GM23338 (cell line): ENCODE data around the gene PDZK1IP1. TPM values are rescaled to one million over a fixed set of nuclear protein-coding genes. Genes with fewer than 3 reads are reported as not detected.

Experiments
- ATAC-seq: fragments of 200-7000 bp; cut with Tn5 transposase; 3 replicates; pipeline ENCODE4 v1.9.1; 2020
- DNase-seq: peaks from one replicate; pipeline ENCODE4 v3.0.0-alpha.2; 2015; ENCODE audit warnings: low spot score
- H2AFZ ChIP-seq: fragments of 200-600 bp; sonication (generic); 2 replicates; pipeline ENCODE4 v1.8.0; 2016; ENCODE audit warnings: antibody characterized with exemption, mild to moderate bottlenecking, moderate library complexity
- H3F3A ChIP-seq: fragments of 200-600 bp; sonication (generic); replicated peaks from 2 replicates; pipeline ENCODE4 v1.8.0; 2017; ENCODE audit warnings: antibody characterized with exemption, mixed run types, low read depth
- H3K27ac ChIP-seq: fragments of 200-600 bp; sonication (generic); 2 replicates; pipeline ENCODE4 v1.6.1; 2016; ENCODE audit warnings: low read depth
- H3K27me3 ChIP-seq: fragments of 200-600 bp; sonication (generic); 2 replicates; pipeline ENCODE4 v1.8.0; 2016; ENCODE audit warnings: mild to moderate bottlenecking, mixed run types, moderate library complexity; ENCODE audit not compliant: insufficient read depth
- H3K36me3 ChIP-seq: fragments of 200-600 bp; sonication (generic); 2 replicates; pipeline ENCODE4 v1.8.0; 2016; ENCODE audit warnings: mild to moderate bottlenecking; ENCODE audit not compliant: insufficient read depth
- H3K4me1 ChIP-seq: fragments of 200-600 bp; sonication (generic); 2 replicates; pipeline ENCODE4 v1.8.0; 2016; ENCODE audit warnings: mild to moderate bottlenecking, moderate library complexity; ENCODE audit not compliant: insufficient read depth
- H3K4me2 ChIP-seq: fragments of 200-600 bp; sonication (generic); 2 replicates; pipeline ENCODE4 v1.7.1; 2017; ENCODE audit warnings: mixed run types
- H3K4me3 ChIP-seq: fragments of 200-600 bp; sonication (generic); 2 replicates; pipeline ENCODE4 v1.6.1; 2016; ENCODE audit warnings: mixed run types
- H3K79me2 ChIP-seq: fragments of 200-600 bp; sonication (generic); replicated peaks from 2 replicates; pipeline ENCODE4 v1.8.0; 2017; ENCODE audit warnings: mild to moderate bottlenecking; ENCODE audit not compliant: insufficient read depth
- H3K9me2 ChIP-seq: fragments of 200-600 bp; sonication (generic); 2 replicates; pipeline ENCODE4 v1.8.0; 2017; ENCODE audit not compliant: insufficient read depth
- H4K20me1 ChIP-seq: fragments of 200-600 bp; sonication (generic); replicated peaks from 2 replicates; pipeline ENCODE4 v1.8.0; 2017; ENCODE audit warnings: mild to moderate bottlenecking; ENCODE audit not compliant: insufficient read depth
- H3K27ac Mint-ChIP-seq: 2 replicates; pipeline ENCODE4 v1.8.0; 2020; ENCODE audit warnings: inconsistent platforms, mild to moderate bottlenecking, moderate library complexity, mixed read lengths
- H3K27me3 Mint-ChIP-seq: 3 replicates; pipeline ENCODE4 v1.8.0; 2022; ENCODE audit warnings: low read depth, mild to moderate bottlenecking, moderate library complexity, mixed read lengths, inconsistent platforms; ENCODE audit not compliant: insufficient read depth, poor library complexity
- H3K36me3 Mint-ChIP-seq: 3 replicates; pipeline ENCODE4 v1.8.0; 2021; ENCODE audit warnings: low read depth, mild to moderate bottlenecking, inconsistent platforms, moderate library complexity, mixed read lengths
- H3K4me1 Mint-ChIP-seq: 3 replicates; pipeline ENCODE4 v1.8.0; 2020; ENCODE audit warnings: mild to moderate bottlenecking, inconsistent platforms, mixed read lengths
- H3K4me3 Mint-ChIP-seq: 3 replicates; pipeline ENCODE4 v1.8.0; 2021; ENCODE audit warnings: moderate library complexity, mild to moderate bottlenecking, inconsistent platforms, mixed read lengths
- H3K9me3 Mint-ChIP-seq: 3 replicates; pipeline ENCODE4 v1.8.0; 2020; ENCODE audit warnings: moderate library complexity, mild to moderate bottlenecking, inconsistent platforms, mixed read lengths
- polyA plus RNA-seq: library from polyadenylated mRNA; unstranded; fragments of >200 nt; fragmentation: Nextera tagmentation; extraction: Ambion mirVana; gene quantifications from 2 replicates; pipeline ENCODE4 v1.2.1, GENCODE V29; 2016
- total RNA-seq: library from RNA; depleted of rRNA; stranded (reverse); fragments of >200 nt; shearing (Covaris generic); gene quantifications from 2 replicates; pipeline ENCODE4 v1.2.3, GENCODE V29; 2014
- TF ChIP-seq, protein P1 (sequence below): fragments of 250-450 bp; sonication (Bioruptor Pico); IDR thresholded peaks from 2 replicates; pipeline ENCODE4 v1.5.0; 2020; ENCODE audit warnings: mild to moderate bottlenecking, moderate library complexity

PDZK1IP1 gene
- total and polyA plus RNA-seq, 2 experiments from 2014 or later = not detected

DNA sequence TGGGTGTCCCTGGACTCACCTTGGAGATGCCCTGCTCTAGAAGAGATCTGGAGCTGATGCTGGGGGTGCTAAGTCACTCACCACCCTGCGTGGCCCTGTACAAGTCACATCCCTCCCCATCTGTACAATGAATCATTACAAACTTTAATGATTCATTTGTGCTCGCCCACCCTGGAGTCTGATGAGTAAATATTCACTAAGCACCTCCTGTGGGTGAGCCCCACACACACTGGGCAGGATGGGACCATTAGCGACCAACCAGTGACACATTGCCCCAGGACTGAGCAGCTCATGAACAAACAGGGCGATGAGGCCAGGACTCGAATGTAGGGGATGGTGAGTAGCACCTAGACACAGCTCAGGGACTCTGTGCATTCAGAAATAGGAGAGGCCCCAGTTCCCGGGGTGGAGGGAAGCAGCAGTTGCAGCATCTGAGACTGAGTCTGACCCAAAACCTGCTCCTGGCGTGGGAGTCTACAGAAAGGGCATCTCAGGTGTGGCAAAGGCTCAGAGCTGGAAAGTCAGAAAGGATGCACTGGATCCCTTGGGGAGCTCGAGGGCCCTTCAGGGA lies 18.1 kb upstream of the PDZK1IP1 start:
- peak overlapping the region; percentile 90 for H2AFZ ChIP-seq

More for the DNA sequence above, 18.1 kb upstream of the PDZK1IP1 start:
- H3F3A ChIP-seq = no peaks in the 10 kb centered on the region
- no peaks in the 10 kb centered on the region for H3K36me3 ChIP-seq
- H3K4me3 ChIP-seq = peak overlapping the region; percentile 53
- TF ChIP-seq, protein P1, sequence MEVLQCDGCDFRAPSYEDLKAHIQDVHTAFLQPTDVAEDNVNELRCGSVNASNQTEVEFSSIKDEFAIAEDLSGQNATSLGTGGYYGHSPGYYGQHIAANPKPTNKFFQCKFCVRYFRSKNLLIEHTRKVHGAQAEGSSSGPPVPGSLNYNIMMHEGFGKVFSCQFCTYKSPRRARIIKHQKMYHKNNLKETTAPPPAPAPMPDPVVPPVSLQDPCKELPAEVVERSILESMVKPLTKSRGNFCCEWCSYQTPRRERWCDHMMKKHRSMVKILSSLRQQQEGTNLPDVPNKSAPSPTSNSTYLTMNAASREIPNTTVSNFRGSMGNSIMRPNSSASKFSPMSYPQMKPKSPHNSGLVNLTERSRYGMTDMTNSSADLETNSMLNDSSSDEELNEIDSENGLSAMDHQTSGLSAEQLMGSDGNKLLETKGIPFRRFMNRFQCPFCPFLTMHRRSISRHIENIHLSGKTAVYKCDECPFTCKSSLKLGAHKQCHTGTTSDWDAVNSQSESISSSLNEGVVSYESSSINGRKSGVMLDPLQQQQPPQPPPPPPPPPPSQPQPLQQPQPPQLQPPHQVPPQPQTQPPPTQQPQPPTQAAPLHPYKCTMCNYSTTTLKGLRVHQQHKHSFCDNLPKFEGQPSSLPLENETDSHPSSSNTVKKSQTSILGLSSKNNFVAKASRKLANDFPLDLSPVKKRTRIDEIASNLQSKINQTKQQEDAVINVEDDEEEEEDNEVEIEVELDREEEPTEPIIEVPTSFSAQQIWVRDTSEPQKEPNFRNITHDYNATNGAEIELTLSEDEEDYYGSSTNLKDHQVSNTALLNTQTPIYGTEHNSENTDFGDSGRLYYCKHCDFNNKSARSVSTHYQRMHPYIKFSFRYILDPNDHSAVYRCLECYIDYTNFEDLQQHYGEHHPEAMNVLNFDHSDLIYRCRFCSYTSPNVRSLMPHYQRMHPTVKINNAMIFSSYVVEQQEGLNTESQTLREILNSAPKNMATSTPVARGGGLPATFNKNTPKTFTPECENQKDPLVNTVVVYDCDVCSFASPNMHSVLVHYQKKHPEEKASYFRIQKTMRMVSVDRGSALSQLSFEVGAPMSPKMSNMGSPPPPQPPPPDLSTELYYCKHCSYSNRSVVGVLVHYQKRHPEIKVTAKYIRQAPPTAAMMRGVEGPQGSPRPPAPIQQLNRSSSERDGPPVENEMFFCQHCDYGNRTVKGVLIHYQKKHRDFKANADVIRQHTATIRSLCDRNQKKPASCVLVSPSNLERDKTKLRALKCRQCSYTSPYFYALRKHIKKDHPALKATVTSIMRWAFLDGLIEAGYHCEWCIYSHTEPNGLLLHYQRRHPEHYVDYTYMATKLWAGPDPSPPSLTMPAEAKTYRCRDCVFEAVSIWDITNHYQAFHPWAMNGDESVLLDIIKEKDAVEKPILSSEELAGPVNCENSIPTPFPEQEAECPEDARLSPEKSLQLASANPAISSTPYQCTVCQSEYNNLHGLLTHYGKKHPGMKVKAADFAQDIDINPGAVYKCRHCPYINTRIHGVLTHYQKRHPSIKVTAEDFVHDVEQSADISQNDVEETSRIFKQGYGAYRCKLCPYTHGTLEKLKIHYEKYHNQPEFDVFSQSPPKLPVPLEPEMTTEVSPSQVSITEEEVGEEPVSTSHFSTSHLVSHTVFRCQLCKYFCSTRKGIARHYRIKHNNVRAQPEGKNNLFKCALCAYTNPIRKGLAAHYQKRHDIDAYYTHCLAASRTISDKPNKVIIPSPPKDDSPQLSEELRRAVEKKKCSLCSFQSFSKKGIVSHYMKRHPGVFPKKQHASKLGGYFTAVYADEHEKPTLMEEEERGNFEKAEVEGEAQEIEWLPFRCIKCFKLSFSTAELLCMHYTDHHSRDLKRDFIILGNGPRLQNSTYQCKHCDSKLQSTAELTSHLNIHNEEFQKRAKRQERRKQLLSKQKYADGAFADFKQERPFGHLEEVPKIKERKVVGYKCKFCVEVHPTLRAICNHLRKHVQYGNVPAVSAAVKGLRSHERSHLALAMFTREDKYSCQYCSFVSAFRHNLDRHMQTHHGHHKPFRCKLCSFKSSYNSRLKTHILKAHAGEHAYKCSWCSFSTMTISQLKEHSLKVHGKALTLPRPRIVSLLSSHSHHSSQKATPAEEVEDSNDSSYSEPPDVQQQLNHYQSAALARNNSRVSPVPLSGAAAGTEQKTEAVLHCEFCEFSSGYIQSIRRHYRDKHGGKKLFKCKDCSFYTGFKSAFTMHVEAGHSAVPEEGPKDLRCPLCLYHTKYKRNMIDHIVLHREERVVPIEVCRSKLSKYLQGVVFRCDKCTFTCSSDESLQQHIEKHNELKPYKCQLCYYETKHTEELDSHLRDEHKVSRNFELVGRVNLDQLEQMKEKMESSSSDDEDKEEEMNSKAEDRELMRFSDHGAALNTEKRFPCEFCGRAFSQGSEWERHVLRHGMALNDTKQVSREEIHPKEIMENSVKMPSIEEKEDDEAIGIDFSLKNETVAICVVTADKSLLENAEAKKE (CRISPR knock-in tag) = no peak
- DNase-seq (no peak), ATAC-seq (peak; percentile 7; the same call in 2 of the 3 replicates)
- H3K27me3 ChIP-seq = peaks cover 69% of the 10 kb centered on the region
- Mint-ChIP-seq H3K4me1 (peaks cover 31% of the 10 kb centered on the region), H3K9me3 (peaks cover 10% of the 10 kb centered on the region; the same call in 2 of the 3 replicates), H3K27me3 (peaks cover 29% of the 10 kb centered on the region), H3K36me3 (peaks cover 6% of the 10 kb centered on the region), H3K27ac (no peak overlapping the region), H3K4me3 (peak overlapping the region; percentile 64)
- H3K4me1 ChIP-seq = peaks cover 24% of the 10 kb centered on the region
- no peaks in the 10 kb centered on the region for H4K20me1 ChIP-seq
- 0 out of 2 replicates have a peak, but pooled peaks cover 3% of the 10 kb centered on the region for H3K9me2 ChIP-seq
- H3K27ac ChIP-seq = no peak overlapping the region
- H3K4me2 ChIP-seq = peak overlapping the region; percentile 87
- no peaks in the 10 kb centered on the region for H3K79me2 ChIP-seq
